Hepatocyte (in vitro differentiated cells): ENCODE data around the gene ECE1.

Experiments used
- EZH2 ChIP-seq: fragments of 200-600 bp; sonication (generic); IDR thresholded peaks from 2 replicates; pipeline ENCODE4 v1.6.1; 2016; ENCODE audit warnings: antibody characterized with exemption, mild to moderate bottlenecking, borderline replicate concordance
- EZH2phosphoT487 ChIP-seq: fragments of 200-600 bp; sonication (generic); IDR thresholded peaks from one replicate; pipeline ENCODE4 v1.6.1; 2018; ENCODE audit warnings: antibody characterized with exemption, mild to moderate bottlenecking, low read depth, moderate library complexity; ENCODE audit not compliant: unreplicated experiment, severe bottlenecking
- TF ChIP-seq, protein P1 (sequence below): fragments of 200-600 bp; sonication (generic); IDR thresholded peaks from 2 replicates; pipeline ENCODE4 v1.5.1; 2016; ENCODE audit warnings: antibody characterized with exemption, mild to moderate bottlenecking; ENCODE audit not compliant: poor library complexity

DNA sequence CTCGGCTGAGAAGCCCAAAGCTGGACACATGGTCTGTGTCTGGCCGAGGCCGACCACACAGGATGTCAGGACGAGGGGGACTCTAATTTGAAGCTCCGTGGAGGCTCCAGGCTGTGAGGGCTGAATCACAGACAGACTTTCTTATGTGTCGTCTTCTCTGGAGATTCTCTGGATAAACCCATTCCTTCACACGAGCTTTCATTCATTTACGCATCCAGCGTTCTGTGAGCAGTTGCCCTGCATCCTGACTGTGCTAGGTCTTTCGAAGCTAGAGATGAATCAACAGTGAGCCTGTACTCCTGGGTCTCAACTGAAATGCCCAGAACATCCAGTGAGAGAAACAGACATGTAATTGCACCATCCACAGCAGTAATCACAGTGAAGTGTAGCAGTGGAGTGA is 49.6 kb downstream of the ECE1 start:
- TF ChIP-seq, protein P1, sequence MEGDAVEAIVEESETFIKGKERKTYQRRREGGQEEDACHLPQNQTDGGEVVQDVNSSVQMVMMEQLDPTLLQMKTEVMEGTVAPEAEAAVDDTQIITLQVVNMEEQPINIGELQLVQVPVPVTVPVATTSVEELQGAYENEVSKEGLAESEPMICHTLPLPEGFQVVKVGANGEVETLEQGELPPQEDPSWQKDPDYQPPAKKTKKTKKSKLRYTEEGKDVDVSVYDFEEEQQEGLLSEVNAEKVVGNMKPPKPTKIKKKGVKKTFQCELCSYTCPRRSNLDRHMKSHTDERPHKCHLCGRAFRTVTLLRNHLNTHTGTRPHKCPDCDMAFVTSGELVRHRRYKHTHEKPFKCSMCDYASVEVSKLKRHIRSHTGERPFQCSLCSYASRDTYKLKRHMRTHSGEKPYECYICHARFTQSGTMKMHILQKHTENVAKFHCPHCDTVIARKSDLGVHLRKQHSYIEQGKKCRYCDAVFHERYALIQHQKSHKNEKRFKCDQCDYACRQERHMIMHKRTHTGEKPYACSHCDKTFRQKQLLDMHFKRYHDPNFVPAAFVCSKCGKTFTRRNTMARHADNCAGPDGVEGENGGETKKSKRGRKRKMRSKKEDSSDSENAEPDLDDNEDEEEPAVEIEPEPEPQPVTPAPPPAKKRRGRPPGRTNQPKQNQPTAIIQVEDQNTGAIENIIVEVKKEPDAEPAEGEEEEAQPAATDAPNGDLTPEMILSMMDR, result no peak
- TF ChIP-seq EZH2, result no peak
- no peak for TF ChIP-seq EZH2phosphoT487
